ENCODE measurements around the gene SEMA3D.

The SEMA3D gene

GRCh38 chr7:85004402-85004801 is 182.5 kb downstream of the SEMA3D start:
- ChIA-PET CTCF (no interaction called here), POLR2A (no interaction called here)

DNA sequence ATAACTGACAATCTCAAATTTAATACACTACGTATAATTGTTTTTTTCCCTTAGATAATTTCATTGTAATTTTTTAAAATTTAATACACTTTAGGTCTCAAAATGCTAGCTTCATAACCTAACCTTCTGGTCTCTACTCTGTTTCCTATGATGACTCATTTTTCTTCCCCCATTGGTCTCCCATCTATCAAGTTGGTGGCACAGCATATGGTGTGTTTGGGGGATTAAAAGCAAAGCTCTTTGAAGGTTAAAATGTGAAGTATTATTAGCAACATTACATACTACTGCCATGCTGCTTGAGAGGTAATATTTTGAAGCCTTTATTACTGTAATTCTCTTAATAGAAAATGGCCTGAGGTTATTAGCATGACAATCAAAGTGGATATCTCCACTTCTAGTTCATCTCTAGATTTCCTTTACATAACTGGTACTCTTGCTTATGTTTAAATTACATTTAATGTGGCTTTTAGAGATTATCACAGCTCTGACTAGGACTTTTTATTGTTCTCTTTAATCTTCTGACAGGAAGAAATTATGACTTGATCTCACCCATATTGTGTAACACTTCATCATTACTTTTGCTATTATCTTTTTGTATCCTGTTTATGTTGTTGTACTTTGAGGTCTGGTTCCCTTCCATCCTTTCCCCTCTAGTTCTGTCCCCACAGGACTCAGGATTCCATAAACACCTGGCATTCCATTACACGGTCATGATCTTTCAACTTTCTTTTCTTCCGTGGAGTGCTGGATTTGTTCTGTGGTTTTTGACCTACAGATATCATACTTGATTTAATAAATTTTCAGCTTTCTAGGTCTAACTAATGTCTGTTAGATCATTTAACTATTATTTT is 185.1 kb downstream of the SEMA3D start:
- TF ChIP-seq CTCF (IDR thresholded peaks at IDR 0.05; ENCODE audit: insufficient read depth, low read length, missing control alignments) = no peak
- DNase-seq (ENCODE audit: low read depth, low spot score) = no peak
- POLR2A ChIA-PET = no interaction called here
- no peak overlapping the region for H3K4me3 ChIP-seq (ENCODE audit: low read depth, low read length)
- CTCF ChIA-PET = interaction anchor here (1.3 to 1.9 kb wide), 2 partner anchors 11 to 1066 kb away, joined by 3 to 9 read pairs; no protein-coding TSS in a partner anchor

More at GRCh38 chr7:85004402-85004801, 182.5 kb downstream of the SEMA3D start:
- no peak for TF ChIP-seq CTCF (IDR thresholded peaks at IDR 0.05; ENCODE audit: insufficient read depth, low read length, missing control alignments)
- no peak for DNase-seq (ENCODE audit: low read depth, low spot score)
- H3K4me3 ChIP-seq (ENCODE audit: low read depth, low read length) = no peak overlapping the region

GRCh38 chr7:85000735-85001350 is 186.0 kb downstream of the SEMA3D start:
- TF ChIP-seq CTCF (IDR thresholded peaks at IDR 0.05; ENCODE audit: insufficient read depth, low read length, missing control alignments) = no peak
- DNase-seq (ENCODE audit: low read depth, low spot score) = no peak
- no peak overlapping the region for H3K4me3 ChIP-seq (ENCODE audit: low read depth, low read length)
- CTCF ChIA-PET = interaction anchor here (1.3 kb wide), 1 partner anchor 9 kb away, joined by 4 read pairs; no protein-coding TSS in a partner anchor
- POLR2A ChIA-PET = no interaction called here

DNA sequence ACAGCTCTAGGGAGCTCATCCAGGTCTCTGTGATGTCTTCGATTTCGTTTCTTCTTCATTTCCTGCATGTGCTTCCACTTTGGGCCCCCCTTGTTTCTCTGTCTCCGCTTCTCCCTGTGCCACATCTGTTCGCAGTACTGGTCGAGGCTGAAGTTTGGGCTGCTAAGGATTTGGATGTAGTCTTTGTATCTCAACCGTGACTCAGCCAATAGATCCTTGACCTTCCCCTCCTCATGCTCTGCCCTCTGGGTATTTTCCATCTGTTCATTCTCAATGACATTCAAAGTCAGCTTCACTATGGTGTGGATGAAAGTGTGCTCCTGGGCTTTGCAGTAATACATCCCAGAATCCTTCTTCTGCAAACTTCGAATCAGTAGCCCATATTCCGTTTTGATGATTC is 187.4 kb downstream of the SEMA3D start:
- ChIA-PET POLR2A (no interaction called here), CTCF (interaction anchor here (0.9 to 1.3 kb wide), 3 partner anchors 8 to 1063 kb away, joined by 3 to 4 read pairs (median 3); no protein-coding TSS in a partner anchor)
- H3K4me3 ChIP-seq (ENCODE audit: low read depth, low read length) = no peak overlapping the region
- TF ChIP-seq CTCF (IDR thresholded peaks at IDR 0.05; ENCODE audit: insufficient read depth, low read length, missing control alignments) = no peak
- DNase-seq (ENCODE audit: low read depth, low spot score) = no peak

DNA sequence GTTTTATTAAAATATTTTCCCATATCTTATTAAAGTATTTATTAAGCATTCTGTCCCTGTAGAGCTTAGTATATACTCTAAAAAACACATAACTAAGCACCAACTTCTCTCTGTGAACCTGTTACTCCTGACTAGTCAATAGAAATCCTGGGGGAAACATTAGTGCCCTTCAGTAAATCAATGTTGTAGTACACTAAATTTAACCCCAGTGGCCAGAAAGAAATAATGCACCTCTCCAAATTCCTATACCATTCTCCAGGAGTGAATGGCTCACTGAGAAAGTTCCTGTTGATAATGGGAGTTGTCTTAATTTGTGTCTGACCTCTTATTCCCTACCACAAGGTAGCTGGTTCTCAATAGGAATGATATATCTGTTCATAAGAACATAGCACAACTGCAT is 188.2 kb downstream of the SEMA3D start:
- ChIA-PET POLR2A (no interaction called here), CTCF (interaction anchor here (0.9 to 2.4 kb wide), 3 partner anchors 9 to 1063 kb away, joined by 3 to 12 read pairs (median 3); no protein-coding TSS in a partner anchor)

More for the DNA sequence above, 188.2 kb downstream of the SEMA3D start:
- TF ChIP-seq CTCF (IDR thresholded peaks at IDR 0.05; ENCODE audit: insufficient read depth, low read length, missing control alignments) = no peak
- no peak for DNase-seq (ENCODE audit: low read depth, low spot score)
- no peak overlapping the region for H3K4me3 ChIP-seq (ENCODE audit: low read depth, low read length)
